ENCODE measurements around the gene MLLT1.

Gene MLLT1

GRCh38 chr19:6274756-6275155, 5.0 kb downstream of the MLLT1 start:
- no peak for DNase-seq

DNA sequence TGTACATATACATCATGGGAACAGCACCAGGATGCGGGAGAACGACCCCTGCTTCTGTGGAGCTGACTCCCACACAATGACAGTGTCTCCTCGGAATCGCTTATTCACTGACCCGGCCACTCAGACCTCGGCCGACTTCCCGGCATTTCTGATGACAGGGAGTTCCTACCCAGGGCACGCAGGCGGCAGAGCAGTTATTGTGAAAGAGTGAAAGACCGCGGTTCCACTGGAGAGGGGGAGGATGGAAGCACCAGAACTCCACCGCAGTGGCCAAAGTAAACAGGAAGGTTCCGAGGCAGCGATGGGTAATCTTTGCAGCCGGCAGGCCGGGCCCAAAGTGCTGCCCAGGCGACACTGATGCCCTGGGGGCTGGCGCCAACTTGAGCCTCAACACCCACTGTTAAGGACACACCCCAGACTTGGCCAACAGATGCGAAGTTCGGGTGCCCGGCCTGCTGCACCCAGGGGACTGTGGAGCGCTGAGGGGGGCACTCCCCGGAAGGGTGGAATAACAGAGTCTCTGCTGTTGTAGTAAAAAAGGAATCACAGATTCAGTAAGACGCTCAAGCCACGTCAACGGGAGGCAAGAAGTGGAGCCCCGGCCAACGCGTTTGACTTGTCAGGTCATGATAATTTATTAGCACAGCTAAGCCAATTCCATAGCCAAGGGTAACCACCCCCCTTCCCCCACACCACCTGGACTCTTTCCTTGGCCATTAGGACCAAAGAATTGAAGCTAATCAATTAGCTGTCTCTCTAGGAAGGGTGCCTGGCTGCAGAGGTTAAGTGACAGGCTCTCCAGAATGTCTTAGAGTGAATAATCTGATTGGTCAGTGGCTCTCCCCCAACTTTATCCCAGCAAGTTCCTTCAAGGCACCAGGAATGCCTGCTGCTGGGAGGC, 5.8 kb downstream of the MLLT1 start:
- no peak for DNase-seq

DNA sequence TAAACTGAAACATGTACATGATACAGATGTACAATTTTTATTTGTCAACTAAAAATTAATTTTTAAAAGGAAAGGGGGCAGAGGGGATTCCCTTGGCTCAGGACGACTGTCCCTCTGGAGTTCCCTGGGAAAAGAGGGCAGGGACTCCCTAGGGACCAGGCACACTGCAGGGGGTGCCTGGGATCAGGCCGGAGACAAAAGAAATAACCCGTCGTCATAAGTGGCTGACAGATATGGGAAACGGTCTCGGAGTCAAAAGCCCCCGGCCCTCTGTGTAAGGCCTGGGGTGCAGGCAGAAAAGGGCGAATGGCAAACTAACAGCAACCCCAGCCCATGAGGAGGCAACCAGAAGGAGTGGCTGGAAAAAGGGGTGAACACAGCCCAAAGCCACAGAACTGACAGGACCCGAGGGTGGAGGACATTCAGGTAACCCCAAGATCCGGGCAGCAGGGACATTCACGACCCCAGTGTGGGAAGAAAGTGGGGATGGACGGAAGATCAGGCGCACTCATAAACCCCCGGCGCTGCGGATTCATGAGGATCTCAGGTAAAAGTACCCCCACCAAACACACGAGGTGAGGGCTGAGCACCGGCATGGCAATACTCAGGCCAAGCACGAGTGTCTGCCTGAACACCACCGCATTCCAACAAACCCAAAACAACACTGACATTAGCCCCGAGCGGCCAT, 6.7 kb downstream of the MLLT1 start:
- no peak for DNase-seq

- DNase-seq = no peak
These were observed 7.4 kb downstream of the MLLT1 start for GRCh38 chr19:6272411-6272791.

DNA sequence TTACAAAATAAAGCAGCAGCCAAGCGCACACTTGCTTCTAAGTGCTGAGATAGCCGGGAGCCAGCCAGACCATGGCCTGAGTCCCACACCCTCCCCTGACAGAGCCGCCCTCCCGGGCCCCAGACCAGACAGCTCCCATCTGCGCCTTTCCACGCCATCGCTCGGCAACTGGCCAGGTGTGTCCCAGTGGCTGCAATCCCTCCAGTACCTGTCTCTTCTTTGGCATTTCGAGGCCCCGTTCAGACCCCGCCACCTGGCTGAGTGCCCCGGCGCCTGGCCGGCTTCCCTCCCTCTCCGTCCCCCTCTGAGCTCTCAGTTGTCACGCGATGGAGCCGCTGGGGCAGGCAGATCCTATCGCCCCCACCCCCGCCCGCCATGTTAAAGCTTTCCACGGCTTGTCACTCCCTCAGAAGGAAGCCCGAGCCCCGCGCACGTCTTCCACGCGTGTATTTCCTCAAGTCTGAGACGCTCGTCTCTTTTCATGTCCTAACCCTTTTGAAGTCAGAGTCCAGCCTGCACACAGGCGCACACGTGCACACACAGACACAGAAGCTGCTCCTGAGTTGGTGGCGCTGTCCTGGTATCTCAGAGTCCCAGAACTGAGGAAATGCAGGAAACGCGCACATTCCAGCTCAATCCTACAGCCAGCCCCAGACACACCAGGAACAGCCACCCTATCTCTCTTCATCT, 7.9 kb downstream of the MLLT1 start:
- DNase-seq = no peak

GRCh38 chr19:6271251-6271650, 8.5 kb downstream of the MLLT1 start:
- no peak for DNase-seq

DNA sequence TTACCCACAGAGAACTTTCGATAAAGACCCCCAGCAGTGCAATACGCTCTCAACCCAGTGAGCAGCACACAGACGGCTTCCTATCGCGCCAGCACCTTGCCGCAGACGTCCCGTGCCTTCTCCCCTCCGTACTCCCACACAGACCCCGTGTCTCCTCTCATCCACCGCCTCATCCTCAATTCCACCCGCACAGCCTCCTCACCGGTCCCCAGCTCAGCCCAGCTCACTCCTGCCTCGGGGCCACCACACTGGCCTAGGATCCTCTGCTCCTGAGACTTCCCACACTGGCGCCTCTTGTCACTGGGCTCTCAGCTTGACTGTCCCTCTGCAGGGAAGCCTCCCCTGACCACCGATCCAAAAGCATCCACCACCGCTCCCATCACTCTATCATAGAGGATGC, 9.0 kb downstream of the MLLT1 start:
- DNase-seq = no peak

GRCh38 chr19:6270076-6270745, 9.6 kb downstream of the MLLT1 start:
- DNase-seq = no peak

DNA sequence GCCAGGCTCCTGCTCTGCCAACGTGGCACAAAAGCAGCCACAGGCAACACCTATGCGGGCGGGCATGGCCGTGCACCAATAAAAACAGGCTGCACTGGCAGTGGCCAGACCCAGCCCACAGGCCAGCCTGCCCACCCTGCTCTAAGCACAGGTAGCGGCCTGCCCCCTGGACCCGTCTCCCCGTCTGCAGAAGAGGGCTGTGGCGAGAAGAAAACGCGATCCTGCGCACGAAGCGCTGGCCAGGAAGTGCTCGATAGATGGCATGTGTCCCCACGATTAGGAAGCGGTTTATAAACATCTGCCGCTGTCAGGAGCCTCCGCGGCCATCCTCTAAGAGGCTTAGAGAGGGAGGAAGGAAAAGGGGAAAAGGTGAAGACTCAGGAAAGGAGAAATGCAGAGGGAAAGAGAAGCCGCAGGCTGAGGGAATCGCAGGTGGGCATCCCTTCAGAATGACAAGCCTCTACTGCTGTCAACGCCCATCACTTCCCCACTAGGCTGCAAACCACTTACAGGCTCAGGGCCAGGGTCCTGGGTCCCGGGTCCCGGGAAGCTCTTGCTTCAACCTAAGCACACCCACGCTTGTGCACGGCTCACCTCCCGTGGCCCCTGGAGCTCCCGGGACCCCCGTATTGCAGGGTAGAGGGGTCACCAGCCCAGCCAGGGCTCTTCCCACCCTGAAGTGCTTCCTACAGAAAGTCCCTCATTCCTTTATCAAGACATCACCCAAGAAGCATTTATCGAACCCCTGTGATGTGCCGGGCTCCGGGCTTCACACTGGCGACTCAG, 10.5 kb downstream of the MLLT1 start:
- DNase-seq = no peak

DNA sequence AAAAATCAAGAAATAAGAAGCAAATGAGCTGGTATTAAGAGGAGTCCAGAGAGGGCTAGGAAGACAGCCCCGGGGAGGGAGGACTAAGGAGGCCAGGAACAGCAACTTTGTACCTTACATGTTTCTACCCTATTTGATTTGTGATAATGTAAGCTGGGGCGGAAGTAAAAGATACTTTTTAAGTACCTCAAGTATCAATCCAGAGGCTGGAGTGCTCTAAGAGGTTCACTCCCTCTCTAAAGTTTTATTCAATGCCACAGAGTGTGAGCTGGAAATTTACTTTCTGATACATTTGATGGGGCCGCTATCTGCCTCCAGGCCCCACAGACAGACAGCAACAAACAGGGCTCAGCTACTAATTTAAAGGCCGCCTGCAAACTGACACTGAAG, 11.4 kb downstream of the MLLT1 start:
- no peak for DNase-seq

DNA sequence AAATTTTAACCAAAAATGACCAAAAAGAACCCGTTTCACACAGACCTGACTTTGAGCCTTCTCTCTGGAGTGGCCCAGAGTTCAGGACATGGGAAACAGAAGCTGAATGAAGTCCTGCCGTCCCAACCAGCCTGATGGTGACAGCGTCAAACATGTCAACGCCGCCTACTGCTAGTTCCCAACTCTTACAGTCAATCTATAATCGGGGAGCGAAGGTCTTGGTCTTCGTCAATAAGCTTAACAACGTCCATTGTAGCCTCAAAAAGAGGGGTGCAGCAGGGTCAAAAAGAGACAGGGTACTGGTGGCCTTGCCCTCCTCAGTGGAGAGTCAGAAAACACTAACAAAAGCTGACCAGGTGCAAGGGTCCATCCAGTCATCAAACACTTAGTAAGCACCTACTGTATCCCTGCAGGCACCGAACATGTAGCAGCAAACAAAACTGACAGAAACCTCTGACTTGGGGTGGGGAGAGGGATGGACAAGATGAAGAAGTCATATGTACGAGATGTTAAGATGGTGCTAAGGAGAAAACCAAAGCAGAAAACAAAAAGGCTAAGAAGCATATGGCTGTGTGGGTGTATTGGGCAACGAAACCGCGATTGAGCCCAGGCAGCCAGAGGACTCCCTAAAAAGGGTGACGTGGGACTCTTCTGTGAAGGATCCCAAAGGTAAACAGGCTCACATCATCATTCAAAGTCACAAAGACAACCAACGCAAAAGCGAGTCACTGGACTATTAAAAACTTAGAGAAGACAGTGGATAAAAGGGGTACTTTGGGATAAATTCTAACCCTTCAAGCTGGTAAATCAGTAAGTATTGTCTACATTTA, 12.0 kb downstream of the MLLT1 start:
- DNase-seq = no peak

DNA sequence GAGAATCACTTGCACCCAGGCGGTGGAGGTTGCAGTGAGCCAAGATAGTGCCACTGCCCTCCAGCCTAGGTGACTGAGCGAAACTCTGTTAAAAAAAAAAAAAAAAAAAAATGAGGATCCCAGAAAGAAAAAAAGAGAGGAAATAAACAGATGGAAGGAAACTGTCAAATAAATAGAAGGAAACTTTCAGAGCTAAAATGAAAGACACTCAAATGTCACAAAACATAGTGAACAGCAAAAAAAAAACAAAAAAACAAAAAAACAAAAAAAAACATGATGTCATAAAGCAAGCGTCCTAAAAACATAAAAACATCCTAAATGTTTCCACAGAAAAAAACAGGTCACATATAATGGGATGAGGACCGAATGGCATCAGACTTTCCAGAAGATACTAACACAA, 15.0 kb downstream of the MLLT1 start:
- DNase-seq = no peak

DNA sequence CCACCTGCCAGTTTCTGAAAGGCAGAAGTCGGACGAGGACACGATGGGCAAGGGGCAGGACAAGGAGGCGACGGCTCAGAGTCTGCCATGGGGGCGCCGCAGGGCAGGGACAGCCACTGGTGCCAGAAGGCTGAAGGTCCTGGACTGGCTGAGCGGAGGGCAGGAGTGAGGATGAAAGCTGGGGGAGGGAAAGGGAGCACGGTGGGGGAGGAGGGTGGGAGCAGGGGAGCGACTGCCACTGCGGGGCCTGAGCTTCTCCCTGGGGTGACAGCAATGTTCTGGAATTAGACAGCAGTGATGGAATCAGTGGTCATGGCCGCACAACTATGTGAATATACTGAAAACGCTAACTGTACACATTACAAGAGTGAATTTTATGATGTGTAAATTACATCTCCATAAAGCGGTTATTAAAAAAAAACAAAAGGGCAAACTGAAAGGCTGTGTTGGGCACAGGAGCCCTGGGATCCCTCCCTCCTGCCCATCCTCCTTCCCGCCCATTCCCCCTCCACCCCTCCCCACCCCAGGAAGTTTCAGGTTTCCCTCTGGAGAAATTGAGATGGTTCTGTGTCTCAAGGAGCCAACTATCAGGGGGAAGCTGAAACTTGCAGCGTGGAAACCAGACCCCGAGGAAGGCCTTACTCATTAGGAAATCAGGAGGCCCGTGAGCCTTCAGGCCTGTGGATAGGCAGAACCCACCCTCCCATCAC, 15.9 kb downstream of the MLLT1 start:
- DNase-seq = no peak

DNA sequence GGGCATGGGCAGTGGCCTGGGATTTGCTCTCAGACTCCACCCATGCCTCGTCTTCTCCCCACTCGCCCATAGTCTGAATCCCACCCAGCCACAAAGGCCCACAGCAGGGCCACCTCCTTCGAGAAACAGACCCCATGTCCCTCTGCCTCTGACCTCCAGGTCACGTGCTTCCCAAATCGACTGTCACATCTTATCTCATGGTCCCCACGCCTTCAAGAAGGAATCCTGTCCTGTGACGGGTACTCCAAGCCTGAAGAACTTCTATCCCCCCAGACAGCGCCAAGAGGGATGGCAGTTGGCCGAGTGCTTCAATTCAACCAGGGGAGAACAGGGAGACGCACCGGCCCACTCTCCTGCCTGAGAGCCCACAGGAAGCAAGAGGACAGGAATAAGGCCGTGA, 16.5 kb downstream of the MLLT1 start:
- no peak for DNase-seq

- no peak for DNase-seq
These were observed 17.3 kb downstream of the MLLT1 start for GRCh38 chr19:6262519-6262918.

DNA sequence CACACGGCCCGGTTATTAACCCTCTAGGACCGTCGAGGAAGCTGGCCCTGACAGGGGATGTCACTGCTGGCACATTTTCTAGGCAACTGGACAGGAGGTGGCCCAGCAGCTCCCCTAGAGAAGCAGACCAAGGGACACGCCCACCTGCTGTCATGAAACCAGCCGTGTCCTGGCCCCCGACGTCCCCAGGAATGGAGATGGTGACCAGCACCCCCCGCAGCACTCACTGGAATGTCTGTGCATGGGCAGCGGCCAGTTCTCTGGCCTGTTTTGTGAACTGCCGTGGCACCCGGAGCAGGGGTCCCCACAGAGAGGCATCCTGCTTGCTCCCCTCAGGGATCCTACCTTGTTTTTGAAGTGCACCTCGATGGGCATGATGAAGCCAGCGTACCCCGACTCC, 17.9 kb downstream of the MLLT1 start:
- no peak for DNase-seq

- no peak for DNase-seq
These were observed 18.7 kb downstream of the MLLT1 start for GRCh38 chr19:6260912-6261650.

- no peak for DNase-seq
These were observed 19.4 kb downstream of the MLLT1 start for GRCh38 chr19:6260376-6260775.

- no peak for DNase-seq
These were observed 20.4 kb downstream of the MLLT1 start for GRCh38 chr19:6259312-6259861.

DNA sequence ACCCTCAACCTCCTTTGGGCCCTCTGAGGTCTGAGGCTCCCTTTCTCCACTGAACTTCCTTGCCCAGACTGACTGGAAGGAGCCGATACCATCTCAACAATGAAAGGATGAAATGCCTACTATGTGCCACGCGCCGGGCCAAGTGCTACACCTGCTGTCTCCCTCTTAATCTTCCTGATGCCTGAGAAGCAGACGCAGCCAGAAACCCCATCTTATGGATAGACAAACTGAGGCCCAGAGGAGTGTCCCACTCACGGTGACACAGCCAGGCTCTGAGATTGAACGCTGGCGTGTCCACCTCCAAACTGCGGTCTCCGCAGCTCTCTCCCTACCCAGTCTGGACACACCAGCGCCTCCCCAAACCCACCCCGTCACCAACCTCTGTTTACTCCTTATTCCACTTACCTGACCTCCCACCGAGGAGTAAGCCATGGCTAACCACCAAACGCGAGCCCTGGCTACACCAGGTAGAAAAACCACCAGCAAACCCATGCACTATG, 20.9 kb downstream of the MLLT1 start:
- DNase-seq = no peak
